D721Med (cell line): Measurements from ENCODE around the gene OR52I1.

Source experiments
- DNase-seq: peaks from one replicate; pipeline ENCODE4 v3.0.0; 2011; ENCODE audit warnings: low spot score; ENCODE audit not compliant: insufficient read length
- FAIRE-seq: peaks from 2 replicates; lab custom pipeline; 2011; peaks lifted over from hg19 to GRCh38; lab: Jason Lieb, UNC
- TF ChIP-seq, protein P1 (sequence below): IDR thresholded peaks from 2 replicates; pipeline ENCODE4 v1.5.1; 2012; ENCODE audit warnings: mild to moderate bottlenecking, control low read depth; ENCODE audit not compliant: insufficient read depth; ENCODE audit errors: missing control alignments

OR52I1 gene

DNA sequence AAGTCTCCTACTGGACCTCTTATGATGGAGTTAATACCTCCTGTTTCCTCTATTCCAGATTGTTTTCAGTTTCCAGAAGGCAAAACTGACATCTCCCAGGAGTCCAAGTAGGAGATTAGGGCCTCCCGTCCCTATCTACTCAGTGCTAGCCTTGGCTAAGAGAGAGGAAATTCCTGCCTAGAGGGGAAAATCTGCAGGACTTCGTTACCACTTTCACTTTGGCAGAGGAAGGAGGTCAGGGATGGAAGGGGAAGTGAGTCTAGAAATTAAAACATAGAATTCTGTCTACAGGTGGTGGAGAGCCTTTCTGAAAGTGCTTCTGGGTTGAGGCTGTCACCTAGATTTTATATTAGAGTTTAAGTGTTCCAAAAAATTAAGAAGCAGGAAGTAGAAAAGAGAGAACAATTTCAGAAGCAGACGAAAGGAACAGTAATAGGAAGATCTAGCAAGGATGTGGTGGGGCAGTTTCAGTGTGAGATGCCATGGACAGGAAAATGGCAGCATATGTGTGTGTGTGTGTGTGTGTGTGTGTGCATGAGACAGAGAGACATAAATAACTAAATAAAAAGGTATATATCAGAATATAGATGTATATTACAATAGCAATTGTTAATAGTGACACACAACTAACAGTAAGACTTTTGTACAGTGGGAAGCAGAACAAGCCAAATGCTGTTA is 16.6 kb downstream of the OR52I1 start:
- TF ChIP-seq, protein P1, sequence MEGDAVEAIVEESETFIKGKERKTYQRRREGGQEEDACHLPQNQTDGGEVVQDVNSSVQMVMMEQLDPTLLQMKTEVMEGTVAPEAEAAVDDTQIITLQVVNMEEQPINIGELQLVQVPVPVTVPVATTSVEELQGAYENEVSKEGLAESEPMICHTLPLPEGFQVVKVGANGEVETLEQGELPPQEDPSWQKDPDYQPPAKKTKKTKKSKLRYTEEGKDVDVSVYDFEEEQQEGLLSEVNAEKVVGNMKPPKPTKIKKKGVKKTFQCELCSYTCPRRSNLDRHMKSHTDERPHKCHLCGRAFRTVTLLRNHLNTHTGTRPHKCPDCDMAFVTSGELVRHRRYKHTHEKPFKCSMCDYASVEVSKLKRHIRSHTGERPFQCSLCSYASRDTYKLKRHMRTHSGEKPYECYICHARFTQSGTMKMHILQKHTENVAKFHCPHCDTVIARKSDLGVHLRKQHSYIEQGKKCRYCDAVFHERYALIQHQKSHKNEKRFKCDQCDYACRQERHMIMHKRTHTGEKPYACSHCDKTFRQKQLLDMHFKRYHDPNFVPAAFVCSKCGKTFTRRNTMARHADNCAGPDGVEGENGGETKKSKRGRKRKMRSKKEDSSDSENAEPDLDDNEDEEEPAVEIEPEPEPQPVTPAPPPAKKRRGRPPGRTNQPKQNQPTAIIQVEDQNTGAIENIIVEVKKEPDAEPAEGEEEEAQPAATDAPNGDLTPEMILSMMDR, result no peak
- no peak for FAIRE-seq
- no peak for DNase-seq

DNA sequence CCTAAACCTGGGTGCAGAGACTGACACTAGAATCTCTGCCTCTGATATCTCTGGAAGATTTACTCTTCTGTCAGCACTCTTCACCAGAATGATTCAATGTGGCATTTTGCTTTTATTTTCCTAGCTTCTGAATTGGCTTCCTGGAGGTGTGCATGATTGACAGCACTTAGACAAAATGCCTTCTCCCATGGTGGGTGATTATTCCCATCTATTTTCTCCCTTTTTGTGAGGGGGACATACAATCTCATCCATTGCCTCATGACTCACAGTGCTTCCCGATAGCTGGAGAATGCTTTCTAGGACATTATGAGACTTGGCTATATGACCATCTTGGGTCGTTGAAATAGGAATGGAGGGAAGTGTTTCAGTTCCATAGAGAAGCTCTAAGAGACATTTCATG is 18.1 kb downstream of the OR52I1 start:
- DNase-seq (no peak), FAIRE-seq (no peak)
- TF ChIP-seq, protein P1, result no peak

DNA sequence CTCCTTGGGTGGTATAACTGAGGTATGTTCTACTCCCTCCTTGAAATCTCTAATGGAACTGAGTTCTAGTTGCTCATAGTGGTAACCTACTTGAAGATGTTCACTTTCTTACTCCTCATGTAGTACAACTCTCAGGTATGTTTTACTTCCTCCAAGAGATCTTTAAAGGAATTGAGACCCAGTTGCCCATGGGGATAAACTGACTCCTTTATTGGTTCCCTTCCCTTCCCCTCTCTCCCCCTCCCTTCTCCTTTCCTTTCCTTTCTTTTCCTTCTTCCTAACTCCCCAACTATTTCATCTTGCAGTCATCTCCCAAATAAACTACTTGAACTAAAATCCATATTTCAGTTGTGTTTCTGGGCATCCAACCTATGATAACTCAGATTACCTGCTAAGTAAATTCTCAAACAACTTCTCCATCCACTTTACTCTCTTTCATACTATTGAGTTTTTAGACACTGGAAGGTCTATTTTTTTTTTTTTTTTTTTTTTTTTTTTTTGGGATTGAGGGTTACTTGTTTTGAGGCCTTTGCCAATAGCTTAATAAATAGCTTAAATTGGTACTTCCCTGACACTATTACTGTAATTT is 22.1 kb downstream of the OR52I1 start:
- FAIRE-seq (no peak), DNase-seq (no peak)
- TF ChIP-seq, protein P1, result no peak

DNA sequence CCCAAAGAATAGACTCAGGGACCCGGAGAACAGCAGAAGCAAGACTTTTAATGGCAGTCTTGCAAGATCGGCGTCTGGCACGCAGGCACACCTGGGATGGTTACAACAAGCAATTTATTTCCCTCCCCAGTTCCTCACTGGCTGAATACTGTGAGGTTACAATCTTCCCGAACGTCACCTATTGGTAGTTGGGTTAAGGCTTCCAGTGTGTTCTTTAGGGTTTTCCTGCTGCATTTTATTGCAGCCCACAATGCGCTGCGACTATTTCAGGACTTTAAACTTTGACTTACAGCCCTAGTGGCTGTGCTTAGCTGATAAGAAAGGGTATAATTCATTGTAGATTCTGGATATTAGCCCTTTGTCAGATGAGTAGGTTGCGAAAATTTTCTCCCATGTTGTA is 25.7 kb downstream of the OR52I1 start:
- DNase-seq (no peak), FAIRE-seq (no peak)
- TF ChIP-seq, protein P1, result no peak

DNA sequence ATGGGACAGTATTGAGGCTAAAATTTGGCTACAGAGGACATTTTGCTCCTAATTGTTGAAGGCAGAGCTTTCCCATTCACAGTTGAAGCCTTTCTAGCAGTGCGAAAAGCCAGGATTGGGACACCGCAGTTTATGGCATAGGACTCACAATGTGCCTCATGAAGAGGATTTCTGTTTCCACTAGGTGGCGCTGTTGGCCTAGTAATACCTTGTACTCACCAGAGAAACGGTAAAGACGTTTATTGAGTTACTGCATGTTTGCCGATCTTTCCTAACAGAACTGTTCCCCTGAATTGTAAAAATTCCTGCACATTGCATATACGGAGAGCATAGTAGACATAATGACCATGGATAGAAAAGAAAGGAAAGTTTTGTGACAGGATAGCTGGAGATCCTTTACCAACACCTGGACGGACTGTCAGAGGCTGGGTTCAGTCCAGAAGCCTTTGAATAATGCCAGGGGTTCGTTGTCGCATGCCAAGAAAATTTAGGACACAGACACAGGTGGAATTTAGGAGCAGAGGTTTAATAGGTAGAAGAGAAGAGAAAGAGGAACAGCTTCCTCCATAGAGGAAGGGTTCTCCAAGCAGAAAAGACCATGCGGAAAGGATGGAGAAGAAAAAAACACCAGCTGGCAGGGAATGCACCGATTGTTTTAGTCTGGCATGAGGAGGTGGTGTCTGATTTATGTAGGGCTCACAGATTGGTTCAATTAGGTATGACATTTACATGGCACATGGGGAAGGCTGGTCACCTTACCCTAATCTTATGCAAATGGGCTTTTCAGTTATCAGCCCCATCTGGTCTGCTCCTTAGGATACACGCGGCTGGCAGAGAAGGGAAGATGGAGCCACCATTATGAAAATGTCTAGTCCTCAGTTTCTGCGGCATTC is 32.6 kb downstream of the OR52I1 start:
- FAIRE-seq, result no peak
- no peak for DNase-seq
- TF ChIP-seq, protein P1, result peak; percentile 77

DNA sequence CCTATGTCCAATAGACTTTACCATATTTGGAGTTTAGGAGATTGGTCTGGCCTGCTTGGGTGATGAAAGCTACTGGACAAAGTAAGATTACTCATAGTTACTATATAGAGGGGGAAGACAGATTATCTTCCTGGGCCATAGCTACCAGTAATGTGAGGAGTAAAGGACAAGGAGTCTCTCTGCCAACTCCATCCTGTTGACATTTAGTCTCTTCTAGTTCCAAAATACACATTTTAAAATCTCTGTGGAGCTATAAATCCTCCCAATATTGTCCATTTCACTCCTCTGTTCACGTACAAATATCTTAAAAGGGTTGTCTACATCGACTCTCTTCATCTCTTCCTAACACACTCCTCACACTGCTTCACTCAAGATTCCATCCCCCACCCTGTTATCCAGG is 42.3 kb downstream of the OR52I1 start:
- FAIRE-seq (no peak), DNase-seq (no peak)
- TF ChIP-seq, protein P1, result no peak
